H1 (cell line): ENCODE measurements around the gene TOMM22. TPM values are rescaled to one million over a fixed set of nuclear protein-coding genes. Genes with fewer than 3 reads are reported as not detected.

Source experiments
- polyA plus RNA-seq, 7 experiments: library from polyadenylated mRNA; depleted of rRNA in 3 of 7; stranded (reverse) in 5 of 7; unstranded in 2 of 7; fragments of >200 nt in 5 of 7; fragments of 200-250 nt in 2 of 7; gene quantifications; 1 replicate in 5 of 7; 2 replicates in 1 of 7; 4 replicates in 1 of 7; pipeline versions ENCODE4 v1.2.1 to v1.2.3, GENCODE V29; 2011 to 2013; ENCODE audit warnings: missing spikeins in 2 of 7, mixed read lengths in 2 of 7
- total RNA-seq: library from RNA; stranded (reverse); fragmentation: NEBNext Ultra II Directional; extraction: Animal tissue kit (Norgen Biotek cat#: 25700); gene quantifications from 2 replicates; pipeline ENCODE4 v1.2.1, GENCODE V29; 2021
- TF ChIP-seq, protein P1 (sequence below): fragments of 300-600 bp; sonication (generic); IDR thresholded peaks from 2 replicates; pipeline ENCODE4 v1.7.1; 2012; ENCODE audit warnings: low read length, moderate library complexity, mild to moderate bottlenecking, inconsistent platforms; ENCODE audit not compliant: insufficient replicate concordance

TOMM22 gene
- total and polyA plus RNA-seq, 2 of the 8 experiments (the other 6 are each of a cell fraction or from before 2014, with no cell fraction given), result 84.0 to 125 TPM

DNA sequence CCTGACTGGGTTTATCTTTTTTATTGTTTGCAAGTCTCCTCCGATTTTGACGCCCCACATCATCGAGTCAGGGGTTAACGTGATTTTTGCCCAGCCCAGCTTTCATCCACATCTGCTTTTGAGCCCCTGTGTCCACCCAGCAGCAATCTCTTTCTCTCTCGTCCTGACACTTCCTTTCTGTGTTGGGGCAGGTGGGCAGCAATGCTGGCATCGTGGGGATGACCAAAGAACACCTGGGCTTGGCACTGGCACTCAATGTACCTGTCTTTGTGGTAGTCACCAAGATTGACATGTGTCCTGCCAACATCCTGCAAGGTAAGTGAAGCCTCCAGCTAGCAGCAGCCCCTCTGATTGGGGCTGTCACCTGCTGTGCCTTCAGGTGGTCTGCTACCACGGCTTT is 39.8 kb downstream of the TOMM22 start (continued):
- TF ChIP-seq, protein P1, sequence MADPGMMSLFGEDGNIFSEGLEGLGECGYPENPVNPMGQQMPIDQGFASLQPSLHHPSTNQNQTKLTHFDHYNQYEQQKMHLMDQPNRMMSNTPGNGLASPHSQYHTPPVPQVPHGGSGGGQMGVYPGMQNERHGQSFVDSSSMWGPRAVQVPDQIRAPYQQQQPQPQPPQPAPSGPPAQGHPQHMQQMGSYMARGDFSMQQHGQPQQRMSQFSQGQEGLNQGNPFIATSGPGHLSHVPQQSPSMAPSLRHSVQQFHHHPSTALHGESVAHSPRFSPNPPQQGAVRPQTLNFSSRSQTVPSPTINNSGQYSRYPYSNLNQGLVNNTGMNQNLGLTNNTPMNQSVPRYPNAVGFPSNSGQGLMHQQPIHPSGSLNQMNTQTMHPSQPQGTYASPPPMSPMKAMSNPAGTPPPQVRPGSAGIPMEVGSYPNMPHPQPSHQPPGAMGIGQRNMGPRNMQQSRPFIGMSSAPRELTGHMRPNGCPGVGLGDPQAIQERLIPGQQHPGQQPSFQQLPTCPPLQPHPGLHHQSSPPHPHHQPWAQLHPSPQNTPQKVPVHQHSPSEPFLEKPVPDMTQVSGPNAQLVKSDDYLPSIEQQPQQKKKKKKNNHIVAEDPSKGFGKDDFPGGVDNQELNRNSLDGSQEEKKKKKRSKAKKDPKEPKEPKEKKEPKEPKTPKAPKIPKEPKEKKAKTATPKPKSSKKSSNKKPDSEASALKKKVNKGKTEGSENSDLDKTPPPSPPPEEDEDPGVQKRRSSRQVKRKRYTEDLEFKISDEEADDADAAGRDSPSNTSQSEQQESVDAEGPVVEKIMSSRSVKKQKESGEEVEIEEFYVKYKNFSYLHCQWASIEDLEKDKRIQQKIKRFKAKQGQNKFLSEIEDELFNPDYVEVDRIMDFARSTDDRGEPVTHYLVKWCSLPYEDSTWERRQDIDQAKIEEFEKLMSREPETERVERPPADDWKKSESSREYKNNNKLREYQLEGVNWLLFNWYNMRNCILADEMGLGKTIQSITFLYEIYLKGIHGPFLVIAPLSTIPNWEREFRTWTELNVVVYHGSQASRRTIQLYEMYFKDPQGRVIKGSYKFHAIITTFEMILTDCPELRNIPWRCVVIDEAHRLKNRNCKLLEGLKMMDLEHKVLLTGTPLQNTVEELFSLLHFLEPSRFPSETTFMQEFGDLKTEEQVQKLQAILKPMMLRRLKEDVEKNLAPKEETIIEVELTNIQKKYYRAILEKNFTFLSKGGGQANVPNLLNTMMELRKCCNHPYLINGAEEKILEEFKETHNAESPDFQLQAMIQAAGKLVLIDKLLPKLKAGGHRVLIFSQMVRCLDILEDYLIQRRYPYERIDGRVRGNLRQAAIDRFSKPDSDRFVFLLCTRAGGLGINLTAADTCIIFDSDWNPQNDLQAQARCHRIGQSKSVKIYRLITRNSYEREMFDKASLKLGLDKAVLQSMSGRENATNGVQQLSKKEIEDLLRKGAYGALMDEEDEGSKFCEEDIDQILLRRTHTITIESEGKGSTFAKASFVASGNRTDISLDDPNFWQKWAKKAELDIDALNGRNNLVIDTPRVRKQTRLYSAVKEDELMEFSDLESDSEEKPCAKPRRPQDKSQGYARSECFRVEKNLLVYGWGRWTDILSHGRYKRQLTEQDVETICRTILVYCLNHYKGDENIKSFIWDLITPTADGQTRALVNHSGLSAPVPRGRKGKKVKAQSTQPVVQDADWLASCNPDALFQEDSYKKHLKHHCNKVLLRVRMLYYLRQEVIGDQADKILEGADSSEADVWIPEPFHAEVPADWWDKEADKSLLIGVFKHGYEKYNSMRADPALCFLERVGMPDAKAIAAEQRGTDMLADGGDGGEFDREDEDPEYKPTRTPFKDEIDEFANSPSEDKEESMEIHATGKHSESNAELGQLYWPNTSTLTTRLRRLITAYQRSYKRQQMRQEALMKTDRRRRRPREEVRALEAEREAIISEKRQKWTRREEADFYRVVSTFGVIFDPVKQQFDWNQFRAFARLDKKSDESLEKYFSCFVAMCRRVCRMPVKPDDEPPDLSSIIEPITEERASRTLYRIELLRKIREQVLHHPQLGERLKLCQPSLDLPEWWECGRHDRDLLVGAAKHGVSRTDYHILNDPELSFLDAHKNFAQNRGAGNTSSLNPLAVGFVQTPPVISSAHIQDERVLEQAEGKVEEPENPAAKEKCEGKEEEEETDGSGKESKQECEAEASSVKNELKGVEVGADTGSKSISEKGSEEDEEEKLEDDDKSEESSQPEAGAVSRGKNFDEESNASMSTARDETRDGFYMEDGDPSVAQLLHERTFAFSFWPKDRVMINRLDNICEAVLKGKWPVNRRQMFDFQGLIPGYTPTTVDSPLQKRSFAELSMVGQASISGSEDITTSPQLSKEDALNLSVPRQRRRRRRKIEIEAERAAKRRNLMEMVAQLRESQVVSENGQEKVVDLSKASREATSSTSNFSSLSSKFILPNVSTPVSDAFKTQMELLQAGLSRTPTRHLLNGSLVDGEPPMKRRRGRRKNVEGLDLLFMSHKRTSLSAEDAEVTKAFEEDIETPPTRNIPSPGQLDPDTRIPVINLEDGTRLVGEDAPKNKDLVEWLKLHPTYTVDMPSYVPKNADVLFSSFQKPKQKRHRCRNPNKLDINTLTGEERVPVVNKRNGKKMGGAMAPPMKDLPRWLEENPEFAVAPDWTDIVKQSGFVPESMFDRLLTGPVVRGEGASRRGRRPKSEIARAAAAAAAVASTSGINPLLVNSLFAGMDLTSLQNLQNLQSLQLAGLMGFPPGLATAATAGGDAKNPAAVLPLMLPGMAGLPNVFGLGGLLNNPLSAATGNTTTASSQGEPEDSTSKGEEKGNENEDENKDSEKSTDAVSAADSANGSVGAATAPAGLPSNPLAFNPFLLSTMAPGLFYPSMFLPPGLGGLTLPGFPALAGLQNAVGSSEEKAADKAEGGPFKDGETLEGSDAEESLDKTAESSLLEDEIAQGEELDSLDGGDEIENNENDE, result no peak
